Measurements from ENCODE around the gene FOXC2.

DNA sequence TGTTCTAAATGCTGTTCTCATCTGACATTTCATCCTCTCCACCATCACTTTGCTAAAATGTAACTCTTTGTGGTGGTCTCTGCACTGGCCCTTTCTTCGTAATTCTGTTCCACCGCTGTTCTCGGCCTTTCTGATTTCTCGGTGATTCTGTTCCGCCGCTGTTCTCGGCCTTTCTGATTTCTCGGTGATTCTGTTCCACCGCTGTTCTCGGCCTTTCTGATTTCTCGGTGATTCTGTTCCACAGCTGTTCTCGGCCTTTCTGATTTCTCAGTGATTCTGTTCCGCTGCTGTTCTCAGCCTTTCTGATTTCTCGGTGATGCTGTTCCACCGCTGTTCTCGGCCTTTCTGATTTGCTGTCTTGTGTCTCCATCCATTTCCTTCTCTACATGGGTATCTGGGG is 44.0 kb upstream of the FOXC2 start:
- TF ChIP-seq HNRNPL (IDR thresholded peaks at IDR 0.05; ENCODE audit: low read depth, low read length) (no peak), KDM1A (IDR thresholded peaks at IDR 0.05) (no peak), ZNF121 (CRISPR knock-in tag; conservative IDR thresholded peaks at IDR 0.05) (no peak), SAP30 (IDR thresholded peaks at IDR 0.05; ENCODE audit: borderline replicate concordance, insufficient read depth, low read depth, low read length, poor library complexity, severe bottlenecking) (no peak), CHD2 (IDR thresholded peaks at IDR 0.05; ENCODE audit: low read depth, low read length) (no peak), FOSL1 (tag; conservative IDR thresholded peaks at IDR 0.05) (no peak), IRF2 (CRISPR knock-in tag; IDR thresholded peaks at IDR 0.05) (no peak), JUN (IDR thresholded peaks at IDR 0.05; ENCODE audit: borderline replicate concordance, low read depth, low read length) (no peak), JUN (CRISPR knock-in tag; IDR thresholded peaks at IDR 0.05; ENCODE audit: borderline replicate concordance) (no peak), NFRKB (IDR thresholded peaks at IDR 0.05; ENCODE audit: low read depth) (no peak)
- TF ChIP-seq, protein P1, sequence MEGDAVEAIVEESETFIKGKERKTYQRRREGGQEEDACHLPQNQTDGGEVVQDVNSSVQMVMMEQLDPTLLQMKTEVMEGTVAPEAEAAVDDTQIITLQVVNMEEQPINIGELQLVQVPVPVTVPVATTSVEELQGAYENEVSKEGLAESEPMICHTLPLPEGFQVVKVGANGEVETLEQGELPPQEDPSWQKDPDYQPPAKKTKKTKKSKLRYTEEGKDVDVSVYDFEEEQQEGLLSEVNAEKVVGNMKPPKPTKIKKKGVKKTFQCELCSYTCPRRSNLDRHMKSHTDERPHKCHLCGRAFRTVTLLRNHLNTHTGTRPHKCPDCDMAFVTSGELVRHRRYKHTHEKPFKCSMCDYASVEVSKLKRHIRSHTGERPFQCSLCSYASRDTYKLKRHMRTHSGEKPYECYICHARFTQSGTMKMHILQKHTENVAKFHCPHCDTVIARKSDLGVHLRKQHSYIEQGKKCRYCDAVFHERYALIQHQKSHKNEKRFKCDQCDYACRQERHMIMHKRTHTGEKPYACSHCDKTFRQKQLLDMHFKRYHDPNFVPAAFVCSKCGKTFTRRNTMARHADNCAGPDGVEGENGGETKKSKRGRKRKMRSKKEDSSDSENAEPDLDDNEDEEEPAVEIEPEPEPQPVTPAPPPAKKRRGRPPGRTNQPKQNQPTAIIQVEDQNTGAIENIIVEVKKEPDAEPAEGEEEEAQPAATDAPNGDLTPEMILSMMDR (IDR thresholded peaks at IDR 0.05 in 2 of 3, conservative IDR thresholded peaks at IDR 0.05 in 1 of 3; ENCODE audit: insufficient read depth in 2 of 3, low read depth in 1 of 3, low read length in 3 of 3) = no peak
- TF ChIP-seq, protein P2, sequence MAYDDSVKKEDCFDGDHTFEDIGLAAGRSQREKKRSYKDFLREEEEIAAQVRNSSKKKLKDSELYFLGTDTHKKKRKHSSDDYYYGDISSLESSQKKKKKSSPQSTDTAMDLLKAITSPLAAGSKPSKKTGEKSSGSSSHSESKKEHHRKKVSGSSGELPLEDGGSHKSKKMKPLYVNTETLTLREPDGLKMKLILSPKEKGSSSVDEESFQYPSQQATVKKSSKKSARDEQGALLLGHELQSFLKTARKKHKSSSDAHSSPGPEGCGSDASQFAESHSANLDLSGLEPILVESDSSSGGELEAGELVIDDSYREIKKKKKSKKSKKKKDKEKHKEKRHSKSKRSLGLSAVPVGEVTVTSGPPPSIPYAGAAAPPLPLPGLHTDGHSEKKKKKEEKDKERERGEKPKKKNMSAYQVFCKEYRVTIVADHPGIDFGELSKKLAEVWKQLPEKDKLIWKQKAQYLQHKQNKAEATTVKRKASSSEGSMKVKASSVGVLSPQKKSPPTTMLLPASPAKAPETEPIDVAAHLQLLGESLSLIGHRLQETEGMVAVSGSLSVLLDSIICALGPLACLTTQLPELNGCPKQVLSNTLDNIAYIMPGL (CRISPR knock-in tag; IDR thresholded peaks at IDR 0.05) = no peak
